K562 (cell line): ENCODE results near the gene CDC25B.

Source experiments
- DPF2 ChIP-seq: fragments of 450-650 bp; IDR thresholded peaks from 2 replicates; pipeline ENCODE4 v1.6.1; 2016
- HES1 ChIP-seq: fragments of 450-650 bp; IDR thresholded peaks from 2 replicates; pipeline ENCODE4 v1.6.1; 2016; ENCODE audit warnings: low read depth, mild to moderate bottlenecking, moderate library complexity
- MAX ChIP-seq: sonication (generic); formaldehyde crosslinking; IDR thresholded peaks from 2 replicates; pipeline ENCODE4 v1.9.0; 2022; ENCODE audit warnings: mild to moderate bottlenecking, missing genetic modification reagents
- PHF8 ChIP-seq: fragments of 200-600 bp; sonication (generic); IDR thresholded peaks from 2 replicates; pipeline ENCODE4 v1.6.1; 2012; ENCODE audit warnings: mixed run types, mild to moderate bottlenecking, inconsistent platforms, low read length, moderate library complexity, borderline replicate concordance
- ZNF140 ChIP-seq: fragments of 250-450 bp; sonication (Bioruptor Pico); IDR thresholded peaks from 2 replicates; pipeline ENCODE4 v1.8.0; 2021; ENCODE audit warnings: moderate library complexity, mild to moderate bottlenecking, inconsistent platforms

- TF ChIP-seq DPF2 = no peak
- TF ChIP-seq HES1 = no peak
- TF ChIP-seq MAX (CRISPR knock-in tag) = no peak
- TF ChIP-seq ZNF140 = no peak
- TF ChIP-seq PHF8 = no peak
Measured at GRCh38 chr20:3757268-3757667, 38.8 kb upstream of the CDC25B start.
